Measurements from ENCODE around the gene MFSD6.
"Not testable (repeated sequence)": the region's sequence is repeated elsewhere in the genome, so short reads cannot be mapped to it uniquely, and the experiment has no call there.

The MFSD6 gene

GRCh38 chr2:190407662-190408537 lies at the start of gene MFSD6:
TSS of gene MFSD6 (plus strand) at chr2:190408355. CDS start at chr2:190436030, 27,675 bp downstream.
- DNase-seq: peak in 1 of 2 donors; percentile 73

- DNase-seq: not testable (repeated sequence)
Measured at GRCh38 chr2:190358655-190359448, 49.3 kb upstream of the MFSD6 start.

- no peak for DNase-seq
Measured at GRCh38 chr2:190360561-190360960, 47.6 kb upstream of the MFSD6 start.

GRCh38 chr2:190360965-190361364 lies 47.2 kb upstream of the MFSD6 start:
- no peak for DNase-seq

- no peak for DNase-seq
Measured at GRCh38 chr2:190361572-190361971, 46.6 kb upstream of the MFSD6 start.

- DNase-seq: no peak
Measured at GRCh38 chr2:190362894-190363293, 45.3 kb upstream of the MFSD6 start.

- DNase-seq: no peak
Measured at GRCh38 chr2:190365499-190366204, 42.5 kb upstream of the MFSD6 start.

- no peak for DNase-seq
Measured at GRCh38 chr2:190366248-190366753, 41.9 kb upstream of the MFSD6 start.

- no peak for DNase-seq
Measured at GRCh38 chr2:190367091-190367490, 41.1 kb upstream of the MFSD6 start.

- DNase-seq: no peak
Measured at GRCh38 chr2:190369635-190370034, 38.5 kb upstream of the MFSD6 start.

- no peak for DNase-seq
Measured at GRCh38 chr2:190376083-190376482, 32.1 kb upstream of the MFSD6 start.

GRCh38 chr2:190376591-190377245 lies 31.4 kb upstream of the MFSD6 start:
- DNase-seq: no peak

GRCh38 chr2:190378880-190379237 lies 29.3 kb upstream of the MFSD6 start:
- no peak for DNase-seq

GRCh38 chr2:190379249-190379964 lies 28.7 kb upstream of the MFSD6 start:
- no peak for DNase-seq

- no peak for DNase-seq
Measured at GRCh38 chr2:190380962-190381412, 27.2 kb upstream of the MFSD6 start.

GRCh38 chr2:190382851-190383250 lies 25.3 kb upstream of the MFSD6 start:
- DNase-seq: peak in 1 of 2 donors; percentile 13

- DNase-seq: no peak
Measured at GRCh38 chr2:190387422-190387821, 20.7 kb upstream of the MFSD6 start.

- DNase-seq: no peak
Measured at GRCh38 chr2:190396271-190396670, 11.9 kb upstream of the MFSD6 start.

- no peak for DNase-seq
Measured at GRCh38 chr2:190402986-190403603, 5.1 kb upstream of the MFSD6 start.

GRCh38 chr2:190404487-190404886 lies 3.7 kb upstream of the MFSD6 start:
- DNase-seq: peak in 1 of 2 donors; percentile 48

GRCh38 chr2:190405070-190405469 lies 3.1 kb upstream of the MFSD6 start:
- no peak for DNase-seq

Measured in hippocampal formation (tissue), 2 donors.